Measurements from ENCODE around the gene H2AZ1.

H2AZ1 gene

GRCh38 chr4:99915449-99915848, 34.6 kb downstream of the H2AZ1 start:
- CTCF ChIA-PET: no interaction called here
- TF ChIP-seq CTCF (IDR thresholded peaks at IDR 0.05; ENCODE audit: insufficient read depth, low read length, missing control alignments): no peak
- POLR2A ChIA-PET: no interaction called here
- no peak for DNase-seq (ENCODE audit: low read depth, low spot score)
- no peak overlapping the region for H3K4me3 ChIP-seq (ENCODE audit: low read depth, low read length)

Measured in AG04449 (cell line).